NCI-H82 treated with DMSO at 0.1 percent for 48 hours (cell line): ENCODE results near the gene GON4L.
"Not testable (repeated sequence)": the region's sequence is repeated elsewhere in the genome, so short reads cannot be mapped to it uniquely, and the experiment has no call there.

Experiments used
- DNase-seq: peaks from one replicate; lab custom pipeline; 2025; ENCODE audit not compliant: unreplicated experiment; lab: John Stamatoyannopoulos, UW

The GON4L gene

GRCh38 chr1:155748141-155748540, 108.9 kb downstream of the GON4L start:
- not testable (repeated sequence) for DNase-seq

- not testable (repeated sequence) for DNase-seq
Measured at GRCh38 chr1:155747586-155747985, 109.4 kb downstream of the GON4L start.

GRCh38 chr1:155745284-155746228, 111.5 kb downstream of the GON4L start:
- DNase-seq: peak; percentile 94

GRCh38 chr1:155744711-155745283, 112.2 kb downstream of the GON4L start:
- no peak for DNase-seq

- no peak for DNase-seq
Measured at GRCh38 chr1:155741908-155742307, 115.1 kb downstream of the GON4L start.

- DNase-seq: no peak
Measured at GRCh38 chr1:155740995-155741394, 116.0 kb downstream of the GON4L start.

- peak; percentile 61 for DNase-seq
Measured at GRCh38 chr1:155729031-155729898, 127.7 kb downstream of the GON4L start.

- no peak for DNase-seq
Measured at GRCh38 chr1:155725142-155725541, 131.9 kb downstream of the GON4L start.

GRCh38 chr1:155719703-155720102, 137.3 kb downstream of the GON4L start:
- DNase-seq: no peak

- DNase-seq: not testable (repeated sequence)
Measured at GRCh38 chr1:155718524-155719115, 138.4 kb downstream of the GON4L start.

GRCh38 chr1:155717041-155717440, 140.0 kb downstream of the GON4L start:
- DNase-seq: no peak

- no peak for DNase-seq
Measured at GRCh38 chr1:155715777-155716176, 141.2 kb downstream of the GON4L start.

GRCh38 chr1:155715056-155715455, 142.0 kb downstream of the GON4L start:
- not testable (repeated sequence) for DNase-seq

- no peak for DNase-seq
Measured at GRCh38 chr1:155713075-155713474, 143.9 kb downstream of the GON4L start.

- DNase-seq: not testable (repeated sequence)
Measured at GRCh38 chr1:155712636-155713035, 144.4 kb downstream of the GON4L start.

GRCh38 chr1:155711457-155711856, 145.6 kb downstream of the GON4L start:
- DNase-seq: peak; percentile 61

GRCh38 chr1:155709391-155709790, 147.6 kb downstream of the GON4L start:
- DNase-seq: no peak

- no peak for DNase-seq
Measured at GRCh38 chr1:155706139-155706538, 150.9 kb downstream of the GON4L start.

- DNase-seq: not testable (repeated sequence)
Measured at GRCh38 chr1:155704414-155704813, 152.6 kb downstream of the GON4L start.

GRCh38 chr1:155703216-155703615, 153.8 kb downstream of the GON4L start:
- DNase-seq: no peak

- not testable (repeated sequence) for DNase-seq
Measured at GRCh38 chr1:155701675-155702074, 155.3 kb downstream of the GON4L start.
